PC-9 (cell line): ENCODE data around the gene CTDP1. TPM values are rescaled to one million over a fixed set of nuclear protein-coding genes. Genes with fewer than 3 reads are reported as not detected.

ENCODE experiments used
- BruUV-seq: library from RNA; stranded (reverse); fragments of 400-500 nt; replicated peaks from 2 replicates; lab custom pipeline; 2021; lab: Mats Ljungman, UMichigan
- CTCF ChIA-PET: fragments of 300-600 bp; sonication (Branson Sonifier 250); formaldehyde crosslinking; loops from one replicate; lab custom pipeline; 2022; ENCODE audit warnings: antibody characterized with exemption; lab: Charles Lee
- POLR2A ChIA-PET: fragments of 300-600 bp; sonication (Branson Sonifier 250); formaldehyde crosslinking; loops from one replicate; lab custom pipeline; 2022; ENCODE audit warnings: antibody characterized with exemption; ENCODE audit not compliant: unreplicated experiment; lab: Charles Lee
- DNase-seq, 2 experiments: peaks; one replicate each; pipeline versions ENCODE4 v3.0.0 to v3.0.0-alpha.2; 2015 to 2022; ENCODE audit warnings: mixed read lengths in 1 of 2
- H2AFZ ChIP-seq: fragments of 200-600 bp; sonication (generic); 2 replicates; pipeline ENCODE4 v1.8.1; 2017; ENCODE audit warnings: antibody characterized with exemption
- H3F3A ChIP-seq: fragments of 200-600 bp; sonication (generic); 2 replicates; pipeline ENCODE4 v1.8.1; 2017; ENCODE audit warnings: antibody characterized with exemption, mild to moderate bottlenecking, low read depth; ENCODE audit not compliant: insufficient read depth
- H3K27ac ChIP-seq: fragments of 200-600 bp; sonication (generic); 2 replicates; pipeline ENCODE4 v1.6.1; 2016; ENCODE audit warnings: mixed run types
- H3K27me3 ChIP-seq: fragments of 200-600 bp; sonication (generic); 2 replicates; pipeline ENCODE4 v1.6.1; 2016; ENCODE audit warnings: low read depth, mixed run types; ENCODE audit not compliant: insufficient read depth
- H3K36me3 ChIP-seq: fragments of 200-600 bp; sonication (generic); 2 replicates; pipeline ENCODE4 v1.6.1; 2016; ENCODE audit warnings: low read depth, mixed run types
- H3K4me1 ChIP-seq: fragments of 200-600 bp; sonication (generic); replicated peaks from 2 replicates; pipeline ENCODE4 v1.6.1; 2016; ENCODE audit warnings: mixed run types; ENCODE audit not compliant: insufficient read depth
- H3K4me2 ChIP-seq: fragments of 200-600 bp; sonication (generic); 2 replicates; pipeline ENCODE4 v1.6.1; 2017; ENCODE audit warnings: mixed run types
- H3K4me3 ChIP-seq: fragments of 200-600 bp; sonication (generic); 2 replicates; pipeline ENCODE4 v1.6.1; 2016; ENCODE audit warnings: mixed run types
- H3K79me2 ChIP-seq: fragments of 200-600 bp; sonication (generic); 2 replicates; pipeline ENCODE4 v1.6.1; 2017; ENCODE audit warnings: low read depth, mixed run types
- H3K9me2 ChIP-seq: fragments of 200-600 bp; sonication (generic); 2 replicates; pipeline ENCODE4 v1.8.1; 2017; ENCODE audit warnings: mild to moderate bottlenecking; ENCODE audit not compliant: insufficient read depth
- H3K9me3 ChIP-seq: fragments of 200-600 bp; sonication (generic); 2 replicates; pipeline ENCODE4 v1.8.1; 2016; ENCODE audit warnings: low read depth; ENCODE audit not compliant: insufficient read depth
- H4K20me1 ChIP-seq: fragments of 200-600 bp; sonication (generic); 2 replicates; pipeline ENCODE4 v1.8.1; 2017; ENCODE audit not compliant: insufficient read depth
- EZH2 ChIP-seq: fragments of 200-600 bp; sonication (generic); IDR thresholded peaks from 2 replicates; pipeline ENCODE4 v1.8.0; 2017; ENCODE audit warnings: antibody characterized with exemption, low read depth
- intact Hi-C: fragments of 100-400 bp; cut with micrococcal nuclease; formaldehyde crosslinking; loops from one replicate; pipeline ENCODE4 v1.10.0; 2022; ENCODE audit not compliant: unreplicated experiment
- total RNA-seq: library from RNA; stranded (reverse); gene quantifications from 2 replicates; pipeline ENCODE4 v1.2.3, GENCODE V29; 2021
- TF ChIP-seq, protein P1 (sequence below): fragments of 200-600 bp; sonication (generic); conservative IDR thresholded peaks from 2 replicates; pipeline ENCODE4 v1.6.1; 2017; ENCODE audit warnings: mixed run types, antibody characterized with exemption, mild to moderate bottlenecking, moderate library complexity

The CTDP1 gene
- total RNA-seq, 1 experiment from 2014 or later: 16.0 TPM

DNA sequence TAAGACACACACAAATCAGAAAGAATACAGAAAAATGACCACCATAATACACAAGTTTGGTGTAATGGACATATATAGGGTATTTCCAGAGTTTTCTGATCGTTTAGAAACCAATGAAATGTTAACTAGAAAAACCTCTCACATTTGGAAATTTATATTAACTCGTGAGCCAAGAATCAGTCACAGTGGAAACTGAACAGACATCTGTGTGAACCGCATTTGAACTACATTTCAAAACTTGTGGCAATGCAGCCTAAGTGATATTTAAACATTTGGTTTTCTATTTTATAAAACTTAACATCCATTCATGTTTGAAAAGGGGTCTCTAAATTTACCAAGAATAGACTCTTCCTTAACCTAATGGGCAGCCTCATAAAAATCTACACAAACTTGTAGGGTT lies 89.1 kb downstream of the CTDP1 start:
- Histone ChIP-seq H3K27ac (no peak overlapping the region), H4K20me1 (no peaks in the 10 kb centered on the region), H3K4me1 (no peaks in the 10 kb centered on the region), H3K36me3 (no peaks in the 10 kb centered on the region), H3K9me2 (no peaks in the 10 kb centered on the region), H3F3A (no peaks in the 10 kb centered on the region), H3K9me3 (no peaks in the 10 kb centered on the region), H2AFZ (no peak overlapping the region), H3K27me3 (peaks cover 76% of the 10 kb centered on the region), H3K79me2 (no peaks in the 10 kb centered on the region), H3K4me3 (no peak overlapping the region), H3K4me2 (no peak overlapping the region)
- intact Hi-C loops: no loop called here
- no TSS peak for BruUV-seq
- no peak for DNase-seq
- ChIA-PET POLR2A (no interaction called here), CTCF (no interaction called here)
- TF ChIP-seq, protein P1, sequence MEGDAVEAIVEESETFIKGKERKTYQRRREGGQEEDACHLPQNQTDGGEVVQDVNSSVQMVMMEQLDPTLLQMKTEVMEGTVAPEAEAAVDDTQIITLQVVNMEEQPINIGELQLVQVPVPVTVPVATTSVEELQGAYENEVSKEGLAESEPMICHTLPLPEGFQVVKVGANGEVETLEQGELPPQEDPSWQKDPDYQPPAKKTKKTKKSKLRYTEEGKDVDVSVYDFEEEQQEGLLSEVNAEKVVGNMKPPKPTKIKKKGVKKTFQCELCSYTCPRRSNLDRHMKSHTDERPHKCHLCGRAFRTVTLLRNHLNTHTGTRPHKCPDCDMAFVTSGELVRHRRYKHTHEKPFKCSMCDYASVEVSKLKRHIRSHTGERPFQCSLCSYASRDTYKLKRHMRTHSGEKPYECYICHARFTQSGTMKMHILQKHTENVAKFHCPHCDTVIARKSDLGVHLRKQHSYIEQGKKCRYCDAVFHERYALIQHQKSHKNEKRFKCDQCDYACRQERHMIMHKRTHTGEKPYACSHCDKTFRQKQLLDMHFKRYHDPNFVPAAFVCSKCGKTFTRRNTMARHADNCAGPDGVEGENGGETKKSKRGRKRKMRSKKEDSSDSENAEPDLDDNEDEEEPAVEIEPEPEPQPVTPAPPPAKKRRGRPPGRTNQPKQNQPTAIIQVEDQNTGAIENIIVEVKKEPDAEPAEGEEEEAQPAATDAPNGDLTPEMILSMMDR: no peak
- TF ChIP-seq EZH2: no peak

- intact Hi-C loops: no loop called here
- Histone ChIP-seq H3K79me2 (no peaks in the 10 kb centered on the region), H3K9me2 (no peaks in the 10 kb centered on the region), H2AFZ (no peak overlapping the region), H4K20me1 (no peaks in the 10 kb centered on the region), H3K9me3 (no peaks in the 10 kb centered on the region), H3K36me3 (no peaks in the 10 kb centered on the region), H3K27ac (no peak overlapping the region), H3F3A (no peaks in the 10 kb centered on the region), H3K27me3 (peaks cover 88% of the 10 kb centered on the region), H3K4me2 (no peak overlapping the region), H3K4me1 (no peaks in the 10 kb centered on the region), H3K4me3 (no peak overlapping the region)
- ChIA-PET POLR2A (no interaction called here), CTCF (no interaction called here)
- TF ChIP-seq, protein P1: no peak
- TF ChIP-seq EZH2: no peak
- no peak for DNase-seq
- BruUV-seq: no TSS peak
Observed at GRCh38 chr18:79769698-79770500, 90.3 kb downstream of the CTDP1 start.

- Histone ChIP-seq H4K20me1 (no peaks in the 10 kb centered on the region), H3K4me1 (no peaks in the 10 kb centered on the region), H3K4me2 (no peak overlapping the region), H2AFZ (no peak overlapping the region), H3K79me2 (no peaks in the 10 kb centered on the region), H3K9me2 (no peaks in the 10 kb centered on the region), H3K36me3 (no peaks in the 10 kb centered on the region), H3K27ac (no peak overlapping the region), H3F3A (no peaks in the 10 kb centered on the region), H3K27me3 (peaks cover 93% of the 10 kb centered on the region), H3K4me3 (no peak overlapping the region), H3K9me3 (no peaks in the 10 kb centered on the region)
- no peak for DNase-seq
- intact Hi-C loops: no loop called here
- BruUV-seq: no TSS peak
- no peak for TF ChIP-seq EZH2
- TF ChIP-seq, protein P1: no peak
- ChIA-PET POLR2A (no interaction called here), CTCF (no interaction called here)
Observed at GRCh38 chr18:79770501-79770815, 90.9 kb downstream of the CTDP1 start.
